SJCRH30 (cell line): Measurements from ENCODE around the gene ATG10. TPM values are rescaled to one million over a fixed set of nuclear protein-coding genes. Genes with fewer than 3 reads are reported as not detected.

Experiments used
- DNase-seq, 2 experiments: peaks; one replicate each; pipeline ENCODE4 v3.0.0-alpha.2; 2015 to 2020
- H3K27ac ChIP-seq: fragments of 250-450 bp; sonication (Bioruptor Pico); 2 replicates; pipeline ENCODE4 v1.5.1; 2020; ENCODE audit warnings: mild to moderate bottlenecking, moderate library complexity
- H3K27me3 ChIP-seq: fragments of 250-450 bp; sonication (Bioruptor Pico); 2 replicates; pipeline ENCODE4 v1.5.1; 2020; ENCODE audit warnings: mild to moderate bottlenecking, moderate library complexity
- H3K36me3 ChIP-seq: fragments of 250-450 bp; sonication (Bioruptor Pico); 2 replicates; pipeline ENCODE4 v1.5.1; 2020; ENCODE audit warnings: mild to moderate bottlenecking, moderate library complexity
- H3K4me1 ChIP-seq: fragments of 250-450 bp; sonication (Bioruptor Pico); 2 replicates; pipeline ENCODE4 v1.5.1; 2020; ENCODE audit warnings: mild to moderate bottlenecking, moderate library complexity
- H3K4me3 ChIP-seq: fragments of 250-450 bp; sonication (Bioruptor Pico); 2 replicates; pipeline ENCODE4 v1.5.1; 2020; ENCODE audit warnings: mild to moderate bottlenecking, moderate library complexity
- H3K9me3 ChIP-seq: fragments of 250-450 bp; sonication (Bioruptor Pico); replicated peaks from 2 replicates; pipeline ENCODE4 v1.5.1; 2020; ENCODE audit warnings: mild to moderate bottlenecking, moderate library complexity
- total RNA-seq: library from RNA; depleted of rRNA; stranded (reverse); fragments of >200 nt; shearing (Covaris generic); gene quantifications from 2 replicates; pipeline ENCODE4 v1.2.3, GENCODE V29; 2014; rRNA removed

ATG10 gene
- total RNA-seq, 1 experiment from 2014 or later = 12.1 TPM

DNA sequence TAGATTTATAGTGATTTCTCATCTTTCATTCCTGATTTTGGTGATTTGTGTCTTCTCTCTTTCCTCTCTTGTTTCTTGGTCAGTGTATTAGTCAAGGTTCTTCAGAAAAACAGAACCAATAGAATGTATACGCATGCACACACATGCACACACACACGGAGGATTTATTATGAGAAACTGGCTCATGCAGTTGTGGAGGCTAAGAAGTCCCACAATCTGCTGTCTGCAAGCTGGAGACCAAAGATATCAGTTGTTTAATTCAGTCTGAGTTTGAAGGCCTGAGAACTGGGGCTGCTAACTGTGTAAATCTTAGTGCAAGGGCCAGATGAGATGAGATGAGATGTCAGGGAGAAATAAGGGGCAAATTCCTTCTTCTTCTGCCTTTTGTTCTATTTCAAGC, 312.1 kb downstream of the ATG10 start:
- Histone ChIP-seq H3K9me3 (no peaks in the 10 kb centered on the region), H3K27ac (no peak overlapping the region), H3K27me3 (no peaks in the 10 kb centered on the region), H3K4me3 (no peak overlapping the region), H3K36me3 (no peaks in the 10 kb centered on the region), H3K4me1 (peaks cover 6% of the 10 kb centered on the region)
- DNase-seq = no peak

DNA sequence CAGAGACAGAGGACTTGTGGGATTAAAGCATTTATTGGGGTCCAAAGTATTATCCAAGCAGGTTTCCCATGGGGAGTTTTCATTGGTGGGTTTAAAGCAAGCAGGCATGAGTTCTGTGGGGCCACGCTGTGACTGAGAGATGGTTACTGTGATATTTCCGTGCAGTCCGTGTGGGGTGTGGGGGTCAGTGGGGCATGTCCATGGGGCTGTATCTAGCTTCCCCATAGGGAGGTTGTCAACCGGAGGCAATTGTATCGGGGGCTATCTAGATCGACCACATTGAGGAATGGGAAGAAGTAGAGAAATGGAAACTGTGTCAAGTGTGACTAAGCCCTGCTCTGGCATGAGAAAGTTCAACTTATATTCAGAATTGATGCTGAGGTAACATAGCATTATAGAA, 313.4 kb downstream of the ATG10 start:
- no peak for DNase-seq
- H3K27me3 ChIP-seq = no peaks in the 10 kb centered on the region
- no peaks in the 10 kb centered on the region for H3K36me3 ChIP-seq
- no peak overlapping the region for H3K4me3 ChIP-seq
- no peaks in the 10 kb centered on the region; the same call in 1 of the 2 replicates for H3K4me1 ChIP-seq
- H3K27ac ChIP-seq = no peak overlapping the region
- H3K9me3 ChIP-seq = no peaks in the 10 kb centered on the region

DNA sequence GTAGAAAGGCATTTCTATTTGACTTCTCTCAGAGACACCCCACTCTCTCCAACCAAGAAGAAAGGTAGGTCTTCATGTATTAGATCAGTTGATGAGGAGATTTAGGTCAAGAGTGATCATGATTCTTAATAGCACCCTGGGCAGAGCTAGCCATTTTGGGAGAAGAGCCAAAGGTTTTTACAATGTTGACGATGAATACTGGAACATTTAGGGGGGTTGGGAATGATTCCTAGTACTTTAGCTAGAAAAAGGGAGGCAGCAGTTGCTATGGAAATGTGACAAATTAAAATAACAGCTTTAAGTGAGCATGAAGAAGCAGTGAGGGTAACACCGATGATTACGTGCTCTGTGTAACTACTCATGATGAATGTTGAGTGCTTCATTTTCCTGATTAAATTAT, 315.8 kb downstream of the ATG10 start:
- no peaks in the 10 kb centered on the region for H3K27me3 ChIP-seq
- H3K4me1 ChIP-seq = no peaks in the 10 kb centered on the region
- H3K27ac ChIP-seq = no peak overlapping the region
- H3K9me3 ChIP-seq = no peaks in the 10 kb centered on the region
- no peak overlapping the region for H3K4me3 ChIP-seq
- H3K36me3 ChIP-seq = no peaks in the 10 kb centered on the region
- no peak for DNase-seq

DNA sequence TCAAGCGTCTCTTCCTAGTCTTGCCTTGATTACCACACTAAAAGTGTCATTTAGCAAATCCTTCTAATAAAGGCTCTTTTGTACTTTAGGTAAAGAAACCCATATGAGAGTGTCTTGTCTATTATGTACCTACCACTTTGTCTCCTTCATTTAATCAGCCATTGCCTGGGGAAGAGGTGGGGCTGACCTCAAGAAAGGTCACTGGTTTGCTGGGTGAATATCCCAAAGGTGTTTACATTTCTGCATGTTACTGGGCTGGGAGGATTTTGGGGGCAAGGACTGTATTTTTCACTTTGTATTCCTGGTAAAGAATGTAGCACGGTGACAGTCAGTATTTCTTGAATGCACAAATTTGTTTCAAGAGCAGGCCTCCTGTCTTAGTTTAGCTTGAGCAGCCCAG, 318.2 kb downstream of the ATG10 start:
- no peak for DNase-seq
- Histone ChIP-seq H3K27ac (no peak overlapping the region), H3K27me3 (no peaks in the 10 kb centered on the region), H3K36me3 (no peaks in the 10 kb centered on the region), H3K9me3 (no peaks in the 10 kb centered on the region), H3K4me1 (no peaks in the 10 kb centered on the region), H3K4me3 (no peak overlapping the region)

DNA sequence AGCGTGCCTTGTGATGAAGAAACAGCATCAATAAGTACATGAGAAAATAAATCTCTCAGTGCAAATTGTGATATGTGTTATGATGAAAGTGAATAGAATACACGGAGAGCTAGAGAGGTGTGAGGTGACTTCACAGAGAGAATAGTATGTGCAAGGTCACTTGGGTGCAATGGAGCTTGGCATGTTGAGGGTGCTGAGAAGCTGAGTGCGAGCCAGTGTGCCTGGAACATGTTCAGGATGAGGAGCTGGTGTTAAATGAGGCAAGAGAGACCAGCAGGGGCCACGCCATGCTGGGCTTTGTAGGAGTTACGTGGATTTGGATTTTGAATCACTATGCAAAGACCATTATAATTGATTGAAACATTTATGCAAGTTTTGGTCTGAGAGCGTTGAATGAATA, 319.1 kb downstream of the ATG10 start:
- Histone ChIP-seq H3K4me1 (no peaks in the 10 kb centered on the region), H3K36me3 (no peaks in the 10 kb centered on the region), H3K9me3 (no peaks in the 10 kb centered on the region), H3K27ac (no peak overlapping the region), H3K27me3 (no peaks in the 10 kb centered on the region), H3K4me3 (no peak overlapping the region)
- DNase-seq = no peak

DNA sequence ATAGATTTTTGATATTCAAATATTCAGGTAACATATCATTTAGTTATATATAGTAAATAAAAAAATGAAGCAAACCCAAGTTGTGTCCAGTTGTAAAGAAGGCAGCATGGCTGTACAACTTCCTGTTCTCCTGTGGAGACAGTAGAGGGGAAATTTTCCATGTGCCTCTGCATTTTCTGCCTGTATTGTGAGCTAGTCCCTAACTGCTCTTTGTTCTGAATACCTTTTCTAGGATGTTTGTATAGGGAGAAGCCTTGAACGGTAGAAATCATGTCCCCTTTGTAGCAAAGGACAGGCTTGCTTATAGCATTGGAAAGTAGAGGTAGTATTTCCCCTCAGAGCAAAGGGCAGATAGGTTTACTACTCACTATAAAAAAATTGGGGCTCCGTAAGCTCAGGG, 319.6 kb downstream of the ATG10 start:
- H3K9me3 ChIP-seq = no peaks in the 10 kb centered on the region
- no peak overlapping the region for H3K4me3 ChIP-seq

DNA sequence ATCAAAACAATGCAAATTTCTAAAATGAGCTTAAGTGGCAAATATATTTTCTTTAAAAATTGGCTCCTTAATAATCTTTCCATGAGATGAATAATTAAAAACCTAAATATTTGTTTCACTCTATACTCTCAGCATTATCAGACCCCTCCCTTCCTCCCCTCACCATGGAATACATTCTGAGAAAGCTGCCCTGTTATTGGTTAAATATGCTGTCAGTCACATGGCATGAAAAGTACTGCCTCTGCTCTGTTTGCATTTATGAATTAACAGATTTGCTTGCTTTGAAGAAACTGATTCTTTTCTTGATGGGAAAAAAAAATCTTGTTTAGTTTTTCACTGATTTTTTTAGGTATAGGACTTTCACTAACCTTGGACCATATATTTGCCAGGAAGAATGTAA, 323.3 kb downstream of the ATG10 start:
- Histone ChIP-seq H3K4me1 (no peaks in the 10 kb centered on the region), H3K27ac (no peak overlapping the region), H3K27me3 (no peaks in the 10 kb centered on the region), H3K9me3 (no peaks in the 10 kb centered on the region), H3K4me3 (no peak overlapping the region), H3K36me3 (no peaks in the 10 kb centered on the region)
- no peak for DNase-seq

More for the DNA sequence above, 319.6 kb downstream of the ATG10 start:
- no peaks in the 10 kb centered on the region for H3K4me1 ChIP-seq
- no peaks in the 10 kb centered on the region for H3K27me3 ChIP-seq
- no peak for DNase-seq
- H3K36me3 ChIP-seq = no peaks in the 10 kb centered on the region
- H3K27ac ChIP-seq = no peak overlapping the region

DNA sequence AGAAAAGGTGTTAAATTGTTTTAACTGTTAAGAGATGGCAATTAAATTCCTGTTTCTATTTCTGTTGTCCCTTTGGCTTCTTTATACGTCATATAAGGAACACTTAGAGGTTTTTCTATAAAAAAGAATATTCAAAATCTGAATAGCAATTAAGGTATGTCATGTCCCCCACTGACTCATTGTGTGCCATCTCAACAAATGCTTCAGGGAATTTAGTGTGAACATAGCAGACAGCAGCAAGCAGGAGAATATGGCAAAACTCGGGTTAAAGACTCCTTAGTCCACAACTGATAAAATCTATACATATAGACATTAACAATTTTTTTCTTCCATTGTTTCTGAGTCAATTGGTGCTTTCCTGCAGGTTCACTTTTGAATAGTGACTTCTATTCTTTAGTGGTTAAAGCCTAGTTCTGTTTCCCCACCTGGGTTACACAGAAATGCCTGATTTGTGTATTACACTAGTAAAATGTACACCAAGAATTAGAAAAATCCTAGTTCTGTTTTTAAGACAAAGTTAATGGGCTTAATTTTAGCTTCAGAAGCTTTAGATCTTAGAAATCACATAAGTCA, 324.2 kb downstream of the ATG10 start:
- no peaks in the 10 kb centered on the region for H3K9me3 ChIP-seq
- H3K36me3 ChIP-seq = no peaks in the 10 kb centered on the region
- H3K27ac ChIP-seq = no peak overlapping the region
- H3K4me3 ChIP-seq = no peak overlapping the region
- no peak for DNase-seq
- no peaks in the 10 kb centered on the region for H3K27me3 ChIP-seq
- H3K4me1 ChIP-seq = no peaks in the 10 kb centered on the region

DNA sequence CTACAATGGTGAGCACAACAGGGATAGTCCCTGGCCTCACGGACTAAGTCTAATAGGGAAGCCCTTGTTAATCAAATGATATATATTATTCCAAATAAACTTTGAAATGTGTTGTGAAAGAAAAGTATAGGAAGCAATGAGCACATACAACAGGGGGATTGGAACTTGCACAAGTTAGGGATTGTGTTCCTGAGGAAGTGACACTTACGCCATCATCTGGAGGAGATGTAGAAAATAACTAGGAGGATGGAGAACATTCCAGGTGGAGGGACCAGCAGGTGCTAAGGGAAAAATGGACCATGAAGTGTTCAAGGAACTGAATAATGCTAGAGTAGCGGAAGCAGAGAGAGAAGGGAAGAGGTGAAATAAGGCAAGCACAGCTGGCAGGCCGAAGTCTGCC, 325.1 kb downstream of the ATG10 start:
- Histone ChIP-seq H3K9me3 (no peaks in the 10 kb centered on the region), H3K27ac (no peak overlapping the region), H3K4me1 (no peaks in the 10 kb centered on the region), H3K27me3 (no peaks in the 10 kb centered on the region), H3K36me3 (no peaks in the 10 kb centered on the region), H3K4me3 (no peak overlapping the region)
- no peak for DNase-seq

DNA sequence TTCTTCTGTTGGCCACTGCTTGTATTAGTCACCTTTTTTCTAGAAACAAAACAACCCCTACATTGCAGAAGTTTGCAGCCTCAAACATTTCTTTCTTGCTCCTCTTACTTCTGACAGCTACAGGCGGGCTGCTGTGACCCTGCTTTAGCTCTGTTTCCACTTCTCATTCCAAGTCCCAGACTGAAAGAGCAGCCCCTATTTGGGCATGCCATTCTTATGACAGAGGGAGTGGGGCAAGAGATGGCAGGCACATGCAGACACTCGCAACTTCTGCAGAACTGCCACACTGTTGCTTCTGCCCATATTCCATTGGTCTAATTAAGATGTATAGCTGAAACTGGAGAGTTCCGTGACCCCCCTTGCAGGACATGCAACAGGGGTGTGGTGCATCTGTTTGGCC, 325.9 kb downstream of the ATG10 start:
- H3K27me3 ChIP-seq = no peaks in the 10 kb centered on the region
- DNase-seq = no peak
- no peak overlapping the region for H3K27ac ChIP-seq
- H3K4me1 ChIP-seq = no peaks in the 10 kb centered on the region
- H3K36me3 ChIP-seq = no peaks in the 10 kb centered on the region
- H3K4me3 ChIP-seq = no peak overlapping the region
- no peaks in the 10 kb centered on the region for H3K9me3 ChIP-seq

DNA sequence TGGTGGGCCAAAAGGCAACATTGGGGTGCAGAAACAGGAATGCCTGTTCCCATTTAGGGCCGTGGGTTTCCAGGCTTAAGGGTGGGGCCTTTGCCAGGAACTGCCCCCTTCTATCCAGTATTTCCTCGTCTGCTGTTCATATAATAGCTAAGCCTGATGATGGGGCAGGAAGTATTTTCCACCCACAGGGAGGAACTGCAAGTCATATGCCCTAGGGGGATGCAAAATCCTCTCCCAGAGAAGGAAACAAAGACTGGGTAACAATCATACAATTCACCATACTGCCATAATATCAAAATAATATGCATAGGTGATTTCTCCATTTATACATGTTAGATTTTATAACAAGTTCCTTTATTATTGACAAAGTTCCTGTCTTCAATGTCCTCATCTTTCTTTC, 326.8 kb downstream of the ATG10 start:
- Histone ChIP-seq H3K27me3 (no peaks in the 10 kb centered on the region), H3K4me1 (no peaks in the 10 kb centered on the region), H3K27ac (no peak overlapping the region), H3K4me3 (no peak overlapping the region), H3K36me3 (no peaks in the 10 kb centered on the region), H3K9me3 (no peaks in the 10 kb centered on the region)
- no peak for DNase-seq

DNA sequence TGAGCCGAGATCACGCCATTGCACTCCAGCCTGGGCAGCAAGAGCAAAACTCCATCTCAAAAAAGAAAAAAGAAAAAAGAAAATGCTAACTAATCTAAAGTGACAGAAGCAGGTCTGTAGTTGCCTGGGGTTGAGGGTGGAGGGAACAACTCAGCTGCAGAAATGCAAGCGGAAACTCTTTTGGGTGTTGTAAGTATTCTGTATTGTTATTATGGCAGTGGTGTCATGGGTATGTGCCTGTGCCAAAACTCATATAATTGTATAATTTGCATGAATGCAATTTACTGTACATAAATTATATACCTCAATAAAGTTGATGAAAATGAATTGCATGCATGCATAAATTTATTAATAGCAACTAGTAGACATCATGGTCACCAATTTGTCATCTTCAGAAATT, 329.4 kb downstream of the ATG10 start:
- H3K27ac ChIP-seq = no peak overlapping the region
- DNase-seq = no peak
- H3K27me3 ChIP-seq = no peaks in the 10 kb centered on the region
- no peaks in the 10 kb centered on the region for H3K36me3 ChIP-seq
- no peaks in the 10 kb centered on the region for H3K9me3 ChIP-seq
- no peak overlapping the region for H3K4me3 ChIP-seq
- no peaks in the 10 kb centered on the region for H3K4me1 ChIP-seq

Other genes starting within 250 kb of the ATG10 start
- 28.9 and 30.0 TPM in 2 replicates for gene SSBP2, start 220.9 kb upstream of the ATG10 start, total RNA-seq